Brain pericyte (primary cell): ENCODE results near the gene FABP3.
"Not testable (repeated sequence)": the region's sequence is repeated elsewhere in the genome, so short reads cannot be mapped to it uniquely, and the experiment has no call there.

Experiments used
- DNase-seq: peaks from one replicate; pipeline ENCODE4 v3.0.0-alpha.2; 2012; ENCODE audit warnings: low read depth, low spot score

The FABP3 gene

GRCh38 chr1:31398246-31398645, 25.4 kb upstream of the FABP3 start:
- no peak for DNase-seq

DNA sequence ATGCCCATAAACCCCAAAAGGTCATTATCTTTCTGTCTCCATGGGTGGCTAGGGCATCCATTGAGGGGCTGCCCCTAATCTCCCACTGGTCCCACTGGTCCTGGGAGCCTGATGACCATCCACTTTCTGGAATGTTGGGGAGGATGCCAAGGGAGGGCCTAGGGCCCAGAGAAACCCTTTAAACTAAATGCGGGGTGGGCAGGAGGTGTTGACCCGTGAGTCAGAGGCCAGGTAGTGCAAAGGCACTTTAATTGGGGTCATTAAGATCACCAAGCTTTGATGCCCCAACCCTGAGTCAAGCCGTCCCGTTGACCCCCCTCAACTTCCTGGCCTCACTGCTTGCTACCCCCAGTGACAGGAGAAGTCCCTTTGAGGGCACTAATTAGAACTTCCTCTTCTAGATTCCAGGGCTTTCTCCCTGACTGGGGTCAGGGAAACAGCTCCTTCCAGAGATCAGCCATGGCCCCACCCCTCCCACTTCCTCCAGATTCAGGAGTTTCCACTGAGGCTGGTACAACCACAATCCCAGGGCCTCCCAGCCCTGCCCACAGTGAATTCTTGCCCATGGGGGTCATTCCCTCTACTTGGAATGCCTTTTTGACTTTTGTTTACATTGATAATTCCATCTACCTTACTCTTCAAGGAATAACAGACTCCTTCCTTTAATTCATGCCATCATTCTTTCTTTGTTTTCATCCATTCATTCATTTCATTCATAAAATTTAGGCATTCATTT, 24.7 kb upstream of the FABP3 start:
- no peak for DNase-seq

GRCh38 chr1:31396633-31397351, 23.9 kb upstream of the FABP3 start:
- no peak for DNase-seq

- no peak for DNase-seq
These were observed 21.8 kb upstream of the FABP3 start for GRCh38 chr1:31394584-31395193.

- DNase-seq: no peak
These were observed 20.6 kb upstream of the FABP3 start for GRCh38 chr1:31393463-31393862.

DNA sequence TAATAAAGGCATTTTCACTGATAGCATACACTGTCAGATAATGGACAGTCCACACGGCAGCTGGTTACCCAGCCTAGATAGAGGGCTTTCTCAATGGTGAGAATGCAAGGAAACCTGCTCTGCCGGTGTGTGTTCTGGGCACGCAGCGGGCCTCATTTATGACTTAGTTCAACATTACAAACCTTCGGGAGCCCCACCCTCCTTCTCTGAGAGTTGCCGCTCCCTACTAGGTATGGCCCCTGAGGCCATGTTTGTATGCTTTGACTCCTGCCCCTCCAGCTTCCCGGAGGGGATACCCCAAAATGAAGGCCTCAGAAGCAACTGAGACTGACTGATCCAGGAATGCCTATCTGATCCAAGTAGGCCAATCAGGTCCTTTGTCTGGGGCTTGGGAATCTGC, 17.2 kb upstream of the FABP3 start:
- no peak for DNase-seq

- no peak for DNase-seq
These were observed 16.7 kb upstream of the FABP3 start for GRCh38 chr1:31389616-31390015.

DNA sequence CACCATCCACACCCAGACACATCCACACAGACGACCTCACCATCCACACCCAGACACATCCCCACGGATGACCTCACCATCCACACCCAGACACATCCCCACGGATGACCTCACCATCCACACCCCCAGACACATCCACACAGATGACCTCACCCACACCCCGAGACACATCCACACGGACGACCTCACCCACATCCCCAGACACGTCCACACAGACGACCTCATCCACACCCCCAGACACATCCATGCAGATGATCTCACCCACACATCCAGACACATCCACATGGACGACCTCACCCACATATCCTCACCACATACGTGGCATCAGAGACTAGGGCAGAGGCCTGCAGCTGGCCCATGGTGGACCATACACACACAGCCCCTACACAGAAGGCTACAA, 14.7 kb upstream of the FABP3 start:
- DNase-seq: no peak

DNA sequence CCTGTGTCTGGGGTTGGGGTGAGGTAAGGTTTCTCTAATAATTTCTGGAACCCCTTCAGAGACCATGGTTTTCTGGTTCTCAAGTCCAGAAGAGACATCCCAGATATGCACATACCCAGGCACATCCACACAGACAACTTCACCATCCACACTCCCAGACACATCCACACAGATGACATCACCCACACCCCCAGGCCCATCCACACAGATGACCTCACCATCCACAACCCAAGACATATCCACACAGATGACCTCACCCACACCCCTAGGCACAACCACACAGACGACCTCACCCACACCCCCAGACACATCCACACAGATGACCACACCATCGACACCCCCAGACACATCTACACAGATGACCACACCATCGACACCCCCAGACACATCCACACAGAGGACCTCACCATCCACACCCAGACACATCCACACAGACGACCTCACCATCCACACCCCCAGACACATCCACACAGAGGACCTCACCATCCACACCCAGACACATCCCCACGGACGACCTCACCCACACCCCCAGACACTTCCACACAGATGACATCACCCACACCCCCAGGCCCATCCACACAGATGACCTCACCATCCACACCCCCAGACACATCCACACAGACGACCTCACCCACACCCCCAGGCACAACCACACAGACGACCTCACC, 13.8 kb upstream of the FABP3 start:
- not testable (repeated sequence) for DNase-seq

- DNase-seq: no peak
These were observed 11.1 kb upstream of the FABP3 start for GRCh38 chr1:31383967-31384366.

DNA sequence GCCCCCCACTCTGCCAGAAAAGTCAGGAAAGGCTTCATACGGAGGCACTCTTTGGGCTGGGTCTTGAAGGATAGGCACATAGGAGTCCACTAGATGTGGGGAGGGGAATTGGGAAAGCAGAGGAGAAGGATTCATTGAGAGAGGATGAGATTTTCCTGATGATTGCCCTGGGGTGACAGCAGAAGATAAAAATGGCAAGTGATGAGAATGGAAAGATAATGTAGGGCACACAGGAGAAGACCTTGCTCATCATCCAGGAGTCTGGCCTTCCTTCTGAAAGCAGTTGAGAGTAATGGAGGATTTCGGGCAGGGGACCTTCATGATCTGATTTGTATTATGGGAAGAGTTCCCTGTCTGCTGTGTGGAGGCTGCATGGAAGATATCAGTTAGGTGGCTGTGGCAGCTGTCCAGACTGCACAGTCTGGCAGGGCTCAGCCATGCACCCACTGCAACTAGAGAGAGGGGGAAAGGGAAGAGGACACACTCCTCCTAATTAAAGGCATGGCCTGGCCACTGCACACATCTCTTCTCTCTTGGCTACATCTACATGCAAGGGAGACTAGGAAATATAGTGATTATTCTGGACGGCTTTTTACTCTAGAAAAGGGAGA, 9.6 kb upstream of the FABP3 start:
- no peak for DNase-seq

DNA sequence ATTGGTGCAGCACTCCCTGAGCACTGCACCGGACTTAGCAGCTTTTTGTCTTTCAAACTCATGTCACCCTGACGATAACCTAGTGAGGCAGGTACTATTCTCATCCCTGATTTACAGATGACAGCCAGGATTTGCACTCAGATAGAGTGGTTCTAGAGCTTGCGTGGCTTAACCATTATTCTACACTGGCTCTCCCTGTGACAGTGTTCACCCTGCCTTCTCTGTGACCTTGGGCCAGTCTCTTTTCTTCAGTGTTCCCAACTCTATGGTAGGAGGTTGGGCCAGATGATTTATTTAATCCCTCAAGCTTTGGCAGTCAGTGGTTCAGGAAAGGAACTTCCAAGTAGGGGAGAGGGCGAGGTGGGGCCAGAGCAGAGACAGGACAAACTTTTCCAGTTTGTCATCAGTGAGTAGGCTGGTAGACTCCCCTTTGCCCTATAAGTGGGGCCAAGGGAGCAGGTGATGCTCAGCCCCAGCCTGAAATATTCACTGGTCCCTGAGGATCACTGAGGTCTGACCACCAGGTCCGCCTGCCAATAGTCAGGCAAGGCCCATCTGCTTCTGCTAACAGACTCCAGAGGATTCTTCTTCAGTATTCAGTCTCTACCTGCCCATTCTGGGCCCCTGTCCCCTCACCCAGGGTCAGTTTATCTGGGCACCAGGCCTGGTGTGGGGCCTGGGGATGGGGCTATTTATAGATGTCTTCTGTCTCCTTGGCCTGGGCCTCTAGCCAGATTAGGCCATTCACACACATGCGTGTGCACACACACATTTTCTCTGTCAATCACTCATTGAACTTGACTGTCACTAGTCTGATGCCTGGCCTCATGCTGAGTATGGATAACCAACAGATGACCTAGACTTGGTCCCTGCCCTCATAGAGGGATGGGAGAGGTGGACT, 8.8 kb upstream of the FABP3 start:
- DNase-seq: no peak

- DNase-seq: no peak
These were observed 7.3 kb upstream of the FABP3 start for GRCh38 chr1:31380181-31380580.

GRCh38 chr1:31378001-31378400, 5.1 kb upstream of the FABP3 start:
- no peak for DNase-seq

DNA sequence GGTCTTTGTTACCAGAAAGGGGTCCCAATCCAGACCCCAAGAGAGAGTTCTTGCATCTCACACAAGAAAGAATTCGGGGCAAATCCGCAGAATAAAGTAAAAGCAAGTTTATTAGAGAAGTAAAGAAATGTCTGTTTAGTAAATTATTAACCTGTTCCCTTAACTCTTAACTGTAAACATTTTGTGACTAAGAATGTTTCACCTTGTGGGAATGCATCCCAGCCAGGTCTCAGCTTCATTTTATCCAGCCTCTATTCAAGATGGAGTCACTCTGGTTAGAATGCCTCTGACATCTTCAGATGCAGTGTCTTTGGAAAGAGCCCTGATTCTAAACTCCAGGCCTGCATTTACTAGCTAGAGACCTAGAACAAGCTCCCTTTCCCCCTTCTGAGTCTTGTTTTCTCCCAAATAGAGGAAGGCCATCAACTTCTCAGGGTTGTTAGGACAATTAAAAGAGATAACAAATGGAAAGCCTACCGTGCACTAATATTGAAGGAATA, 4.5 kb upstream of the FABP3 start:
- no peak for DNase-seq

DNA sequence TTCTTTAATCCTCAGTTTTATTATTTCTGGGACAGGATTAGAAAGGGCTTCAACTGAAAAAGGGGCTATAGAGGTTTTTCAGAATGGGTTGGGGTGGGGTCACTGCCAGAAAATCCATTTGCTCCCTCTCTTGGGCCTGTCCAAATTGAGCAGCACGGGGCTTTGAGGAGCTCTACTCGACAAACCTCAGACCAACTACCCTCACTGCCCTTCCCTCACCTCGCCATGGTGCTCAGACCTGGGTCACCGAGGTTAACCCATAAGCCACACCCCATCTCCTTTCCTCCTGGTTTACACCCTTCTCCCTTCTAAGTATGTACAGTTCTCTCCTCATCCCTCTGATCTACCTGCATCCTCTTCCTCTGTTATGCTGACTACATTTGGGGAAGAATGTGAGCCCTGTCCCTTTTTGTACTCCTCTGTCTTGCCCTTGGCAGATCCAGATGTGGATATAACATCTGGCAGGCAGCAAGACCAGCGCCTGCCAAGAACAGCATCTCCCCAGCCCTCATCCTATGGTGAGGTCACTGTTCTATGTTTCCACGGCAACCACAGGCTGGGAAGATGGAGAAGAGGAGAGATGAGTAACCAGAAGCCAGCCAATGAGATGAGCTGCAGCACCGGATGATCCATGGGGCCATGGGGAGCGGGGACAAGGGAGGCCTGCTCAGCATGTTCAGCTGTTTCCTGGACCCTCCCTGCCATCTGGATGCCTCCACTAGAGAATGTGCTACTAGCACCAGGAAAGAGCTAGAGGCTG, 3.7 kb upstream of the FABP3 start:
- peak; percentile 89 for DNase-seq

DNA sequence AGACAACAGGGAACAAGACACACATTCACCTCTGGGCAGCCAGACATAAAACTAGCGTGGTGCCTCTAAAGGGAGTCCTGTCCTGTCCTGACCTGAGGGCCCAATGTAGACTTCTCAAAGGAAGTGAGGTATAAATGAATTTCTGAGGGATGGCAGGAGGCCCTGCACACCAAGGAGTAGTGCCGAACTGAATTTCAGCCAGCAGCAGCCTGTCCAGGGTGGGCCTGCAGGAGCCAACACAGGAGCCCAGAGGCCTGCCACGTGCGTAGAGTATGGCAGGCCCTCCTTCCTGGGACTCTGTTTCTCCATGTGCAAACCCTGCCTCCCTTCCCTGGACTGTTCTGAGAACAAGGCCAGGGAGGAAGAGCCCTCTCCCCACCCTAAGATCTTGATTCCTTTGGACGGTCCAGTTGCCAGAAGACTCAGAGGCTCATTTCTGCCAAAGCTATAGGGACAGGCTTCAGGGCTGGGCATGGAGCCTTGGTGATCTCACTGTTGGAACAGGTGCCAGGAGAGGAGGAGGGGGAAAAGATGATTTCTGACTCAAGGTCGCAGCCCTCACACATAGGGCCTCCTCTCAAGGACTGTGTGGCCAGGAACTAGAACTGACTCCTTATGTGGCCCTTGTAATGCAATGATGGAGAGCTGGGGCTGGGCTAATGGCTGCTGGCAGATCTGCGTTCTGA, 1.8 kb upstream of the FABP3 start:
- DNase-seq: no peak

DNA sequence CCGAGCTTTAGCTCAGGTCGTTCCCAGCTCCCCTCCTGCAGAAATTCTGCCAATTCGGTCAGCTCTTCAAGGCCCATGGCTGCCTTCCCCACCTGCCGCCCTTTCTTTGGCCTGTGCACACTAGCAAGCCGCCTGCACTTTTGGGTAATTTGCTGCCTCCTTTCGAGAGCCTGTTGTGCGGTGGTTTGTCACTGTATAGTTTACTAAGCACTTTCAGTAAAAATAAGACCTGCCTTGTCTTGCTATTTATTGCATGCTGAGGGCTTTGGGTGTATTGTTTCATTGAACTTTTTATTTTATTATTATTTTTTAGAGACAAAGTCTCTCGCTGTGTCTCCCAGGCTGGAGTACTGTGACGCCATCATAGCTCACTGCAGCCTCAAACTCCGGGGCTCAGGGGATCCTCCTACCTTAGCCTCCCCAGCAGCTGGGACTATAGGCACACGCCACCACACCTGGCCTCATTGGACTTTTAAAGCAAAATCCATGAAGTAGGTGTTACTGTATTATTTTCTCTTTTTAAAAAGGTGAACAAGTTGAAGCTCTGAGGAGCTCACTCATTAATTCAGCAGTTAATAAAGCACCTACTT, 1.1 kb upstream of the FABP3 start:
- no peak for DNase-seq

DNA sequence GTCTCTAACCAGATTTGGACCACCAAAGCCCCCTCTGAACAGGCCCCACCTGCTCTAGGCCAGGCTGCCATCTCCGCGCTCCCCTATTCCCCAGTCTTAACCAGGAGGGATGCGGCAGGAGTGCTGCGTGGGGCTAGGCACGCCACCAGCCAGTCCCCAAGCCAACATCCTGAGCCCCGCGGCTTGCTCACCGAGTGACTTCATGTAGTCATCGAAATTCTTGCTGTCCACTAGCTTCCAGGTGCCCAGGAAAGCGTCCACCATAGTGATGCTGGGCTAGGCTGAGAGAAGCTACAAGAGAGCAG, 173 bp downstream of the FABP3 start:
- DNase-seq: no peak
